NK-92 treated with Interleukin-12 subunit alpha and Interleukin-12 subunit beta, amount 100 ng/mL, for 24 hours (cell line): ENCODE measurements around the gene DOCK2.
"Not testable (repeated sequence)": the region's sequence is repeated elsewhere in the genome, so short reads cannot be mapped to it uniquely, and the experiment has no call there.

Source experiments
- DNase-seq: peaks from one replicate; lab custom pipeline; 2025; lab: John Stamatoyannopoulos, UW

The DOCK2 gene

DNA sequence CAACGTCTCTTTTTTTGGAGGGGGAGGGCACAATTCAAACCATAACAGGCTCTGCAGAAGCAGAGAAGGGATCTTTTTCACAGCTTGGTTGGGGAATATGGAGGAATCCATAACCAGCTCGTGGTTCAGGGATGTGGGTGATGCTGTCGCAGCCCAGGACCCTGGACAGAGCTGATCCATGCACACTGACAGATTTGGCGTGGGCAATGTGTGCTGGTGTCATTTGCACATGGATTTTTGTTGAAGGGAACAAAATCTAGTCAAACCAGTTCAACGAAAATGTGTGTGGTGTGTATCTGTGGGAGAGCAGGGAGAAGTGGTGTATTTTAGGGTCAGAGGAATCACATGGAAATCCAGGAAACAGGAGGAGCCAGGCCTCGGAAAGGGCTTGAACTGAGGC, 4.2 kb downstream of the DOCK2 start:
- DNase-seq, result no peak

DNA sequence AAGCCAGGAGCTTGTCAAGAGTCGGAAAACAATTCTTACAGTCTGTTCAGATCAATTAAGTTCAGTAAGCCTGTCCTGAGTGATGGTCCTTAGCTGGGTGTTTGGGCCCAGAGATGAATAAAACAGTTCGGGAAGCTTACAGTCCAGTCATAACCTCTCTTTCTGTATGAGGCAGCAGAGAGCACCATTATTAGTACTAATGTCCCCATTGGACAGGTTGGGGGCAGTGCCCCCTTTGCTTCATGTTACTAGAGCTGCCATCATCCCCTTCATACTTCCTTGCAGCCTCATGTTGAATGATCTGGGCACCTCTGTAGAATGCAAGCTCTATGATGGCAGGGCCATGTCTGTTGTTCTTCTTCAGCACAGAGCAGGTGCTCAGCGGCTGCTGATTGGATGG, 9.8 kb downstream of the DOCK2 start:
- DNase-seq, result no peak

DNA sequence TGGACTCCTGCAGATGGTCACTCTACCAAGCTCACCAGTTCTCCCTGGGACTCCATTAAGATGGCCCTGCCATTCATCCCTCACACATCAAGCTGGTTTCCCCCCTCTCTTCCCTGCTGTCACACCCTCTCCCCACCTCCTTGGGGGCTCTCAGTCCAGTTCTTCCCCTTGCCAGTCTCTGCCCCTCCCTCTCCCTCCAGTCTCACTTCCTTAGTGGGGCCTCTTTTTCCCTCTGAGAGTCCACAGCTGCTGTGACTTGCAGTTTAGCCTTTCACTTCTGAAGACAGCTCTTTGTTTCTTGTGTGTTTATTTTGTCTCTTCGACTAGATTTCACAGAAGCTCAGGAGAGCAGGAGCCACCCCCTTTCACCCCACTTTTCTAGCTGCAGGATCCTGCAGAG, 10.5 kb downstream of the DOCK2 start:
- no peak for DNase-seq

DNA sequence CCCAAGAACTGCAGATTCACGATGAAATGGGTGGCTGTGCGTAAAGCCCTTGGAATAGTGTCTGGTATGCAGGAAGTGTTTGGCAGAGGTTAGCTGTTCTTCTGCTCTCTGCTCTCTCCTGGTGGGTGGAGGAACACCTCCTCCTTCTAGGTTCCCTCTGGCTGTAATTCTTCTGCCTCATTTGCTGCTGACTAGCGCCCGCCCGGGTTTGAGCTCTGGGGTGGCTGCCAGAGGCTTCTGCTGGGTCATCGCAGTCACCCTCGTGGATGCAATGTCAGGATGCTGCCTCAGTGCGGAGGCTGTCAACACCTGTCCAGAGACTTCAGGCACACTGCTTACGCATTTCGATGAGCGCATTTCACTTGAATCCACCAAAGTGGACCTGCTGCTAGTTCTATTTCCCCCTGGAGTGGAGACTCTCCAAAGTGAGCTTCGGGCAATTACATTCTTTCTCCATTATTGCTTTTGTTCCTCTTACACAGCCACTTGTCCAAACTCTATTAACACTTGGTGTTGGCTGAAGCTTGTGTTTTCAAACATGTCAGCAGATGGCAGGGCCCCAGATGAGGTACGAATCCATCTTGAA, 11.7 kb downstream of the DOCK2 start:
- no peak for DNase-seq

DNA sequence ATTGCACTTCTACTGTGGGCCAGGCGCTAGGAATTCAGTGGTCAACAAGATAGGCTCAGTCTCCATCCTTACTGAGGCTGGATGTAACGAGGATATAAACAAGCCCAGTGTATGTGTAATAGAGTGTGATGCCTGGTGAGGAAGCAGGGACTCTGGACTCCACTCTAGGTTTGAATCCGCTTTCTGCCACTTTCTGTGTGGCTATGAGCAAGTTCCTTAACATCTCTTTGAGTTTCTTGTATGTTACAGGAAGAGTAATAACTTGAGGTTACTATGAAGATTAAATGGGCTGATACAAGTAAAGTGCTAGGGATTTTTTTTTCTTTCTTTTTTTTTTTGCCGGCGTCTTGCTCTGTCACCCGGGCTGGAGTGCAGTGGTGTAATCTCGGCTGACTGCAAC, 12.4 kb downstream of the DOCK2 start:
- no peak for DNase-seq

DNA sequence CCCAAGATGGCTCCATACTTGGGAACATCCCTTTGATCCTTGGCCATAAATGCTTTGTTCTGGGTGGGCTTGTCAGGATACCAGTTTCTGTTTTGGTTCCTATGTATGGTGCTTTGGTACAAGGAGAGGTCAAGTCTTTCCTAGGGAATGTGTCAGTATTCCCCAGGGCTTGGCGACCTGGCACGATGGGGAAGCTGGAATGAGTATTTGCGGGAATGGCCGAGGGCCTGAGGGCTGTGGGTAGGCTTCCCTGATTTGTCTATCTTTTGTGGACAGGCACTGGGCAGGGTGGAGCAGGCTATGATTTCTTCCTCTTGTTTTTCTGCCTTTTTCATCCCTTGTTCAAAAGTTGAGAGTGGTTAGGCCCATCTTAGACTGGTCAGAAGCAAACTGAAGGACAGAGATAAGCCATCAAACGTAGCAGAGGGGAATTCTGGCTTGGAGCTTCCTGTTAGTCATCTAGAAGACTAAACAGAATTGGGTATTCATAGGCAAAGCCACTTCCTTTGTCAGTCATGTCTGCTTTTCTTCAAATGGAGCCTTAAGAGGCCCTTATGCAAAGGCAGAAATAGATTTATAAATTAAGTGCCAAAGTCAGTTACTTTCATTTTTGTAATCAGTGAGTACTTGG, 13.7 kb downstream of the DOCK2 start:
- no peak for DNase-seq

DNA sequence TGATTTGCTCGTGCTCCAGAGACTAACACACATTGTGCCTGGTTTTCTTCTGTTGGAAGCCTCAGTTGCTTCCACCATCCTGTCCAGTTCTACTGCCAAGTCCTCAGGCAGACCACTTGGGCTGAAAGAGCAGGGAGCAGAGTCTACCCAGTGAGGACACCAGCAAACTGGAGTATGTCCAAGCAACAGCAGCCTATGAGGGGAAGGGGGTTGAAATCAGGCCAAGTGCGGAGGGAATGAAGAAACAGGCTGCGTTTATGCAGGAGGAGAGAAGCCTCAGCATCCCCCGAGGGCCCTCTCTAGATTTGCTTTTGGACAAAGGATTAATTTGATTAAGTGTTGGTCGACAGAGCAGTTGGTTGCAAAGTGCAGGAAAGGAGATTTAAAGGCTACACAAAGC, 14.5 kb downstream of the DOCK2 start:
- no peak for DNase-seq

DNA sequence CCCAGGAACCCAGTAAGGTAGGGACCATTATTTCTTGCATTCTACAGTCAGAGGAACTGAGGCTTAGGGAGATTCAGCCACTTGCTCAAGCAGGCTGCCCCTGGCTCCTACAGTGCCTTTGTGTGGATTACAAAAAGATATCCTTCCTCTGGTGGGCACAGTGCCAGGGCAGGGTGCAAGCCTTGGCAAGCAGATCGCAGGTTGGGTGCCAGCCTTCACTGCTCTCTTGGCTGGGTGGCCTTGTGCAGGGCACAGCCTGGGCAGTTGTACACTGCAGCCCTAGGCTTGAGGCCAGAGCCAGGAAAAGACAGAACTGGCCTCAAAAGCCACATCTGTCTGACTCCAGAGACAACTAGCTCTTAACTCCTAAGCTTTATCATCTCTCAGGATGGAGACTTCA, 15.0 kb downstream of the DOCK2 start:
- no peak for DNase-seq

DNA sequence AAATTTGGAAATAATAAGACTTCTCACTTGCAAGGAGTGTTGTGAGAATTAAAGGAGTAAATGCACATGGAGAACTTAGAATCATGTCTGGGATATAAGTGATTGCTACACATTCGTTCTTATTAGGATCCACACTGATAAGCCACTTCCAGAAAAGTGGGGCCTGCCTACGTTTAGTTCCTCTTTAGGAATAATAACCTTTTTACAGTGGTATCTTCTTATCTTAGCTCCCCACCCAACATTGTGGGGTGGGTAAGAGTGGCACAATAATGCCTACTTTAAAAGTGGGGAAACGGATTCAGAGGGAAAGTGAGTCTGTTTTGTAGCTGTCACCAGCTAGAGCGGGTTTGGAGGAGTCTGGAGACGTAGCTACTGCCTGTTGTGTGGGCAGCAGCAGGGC, 16.0 kb downstream of the DOCK2 start:
- DNase-seq, result no peak

DNA sequence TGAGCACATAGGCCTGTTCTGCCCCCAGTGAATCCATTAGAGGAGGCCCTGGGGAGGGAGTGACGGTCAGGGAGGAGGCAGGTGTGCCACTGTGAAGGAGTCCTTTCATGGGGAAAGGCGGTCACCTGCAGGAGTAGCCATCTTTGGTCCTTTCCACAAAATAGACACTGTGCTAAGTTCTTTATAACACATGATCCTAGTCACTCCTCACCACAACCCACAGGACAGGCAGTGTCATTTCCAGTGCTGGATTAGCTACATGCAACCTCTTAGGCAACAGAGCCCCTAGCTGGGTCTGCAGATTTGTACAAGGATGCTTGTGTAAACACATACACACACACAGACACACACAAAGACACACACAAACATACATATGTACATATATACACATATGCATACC, 18.3 kb downstream of the DOCK2 start:
- DNase-seq, result no peak

DNA sequence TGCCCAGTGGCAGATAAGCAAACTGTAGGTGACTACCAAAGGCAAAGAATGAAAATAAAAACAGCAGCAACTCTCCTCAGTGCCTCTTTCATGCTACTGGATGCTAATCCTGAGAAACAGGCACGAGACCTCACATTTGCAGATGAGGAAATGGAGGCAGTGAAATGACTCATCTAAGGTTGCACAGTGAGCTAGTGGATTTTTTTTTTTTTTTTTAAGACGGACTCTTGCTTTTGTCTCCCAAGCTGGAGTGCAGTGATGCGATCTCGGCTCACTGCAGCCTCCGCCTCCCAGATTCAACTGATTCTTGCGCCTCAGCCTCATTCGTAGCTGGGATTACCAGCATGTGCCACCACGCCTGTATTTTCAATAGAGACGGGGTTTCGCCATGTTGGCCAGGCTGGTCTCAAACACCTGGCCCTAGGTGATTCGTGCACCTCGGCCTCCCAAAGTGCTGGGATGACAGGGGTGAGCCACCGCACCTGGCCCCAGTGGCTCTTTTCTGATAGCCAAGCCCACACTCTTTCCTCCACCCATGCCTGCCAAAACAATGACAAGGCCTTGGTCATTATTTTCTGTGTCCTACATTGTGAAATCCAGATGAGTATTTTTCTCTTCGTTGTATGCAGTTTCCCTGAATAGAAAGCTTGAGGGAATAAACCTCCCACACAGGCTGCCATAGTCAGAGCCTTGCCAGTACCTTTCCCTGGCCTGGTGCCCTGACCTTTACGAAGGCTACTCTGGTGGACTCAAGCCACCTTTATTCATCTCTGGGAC, 19.2 kb downstream of the DOCK2 start:
- DNase-seq, result no peak

DNA sequence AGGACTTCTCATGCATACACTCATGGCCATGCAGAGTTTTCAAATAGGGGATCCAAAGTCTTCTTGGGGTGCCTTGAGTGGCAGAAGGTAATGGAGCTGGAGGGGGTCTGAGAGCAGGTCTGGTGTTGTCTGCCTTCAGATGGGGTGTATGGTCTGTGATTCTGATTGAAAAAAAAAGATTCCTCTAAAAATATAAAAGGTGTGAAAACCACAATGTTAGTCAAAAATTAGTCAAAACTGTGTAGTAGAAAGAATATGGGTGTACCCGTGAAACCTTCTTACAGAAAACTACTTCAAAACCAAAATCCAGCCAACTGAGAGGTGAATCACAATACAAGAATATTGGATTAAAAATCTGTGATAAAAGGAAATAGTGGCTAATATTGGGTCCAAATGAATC, 20.1 kb downstream of the DOCK2 start:
- no peak for DNase-seq

DNA sequence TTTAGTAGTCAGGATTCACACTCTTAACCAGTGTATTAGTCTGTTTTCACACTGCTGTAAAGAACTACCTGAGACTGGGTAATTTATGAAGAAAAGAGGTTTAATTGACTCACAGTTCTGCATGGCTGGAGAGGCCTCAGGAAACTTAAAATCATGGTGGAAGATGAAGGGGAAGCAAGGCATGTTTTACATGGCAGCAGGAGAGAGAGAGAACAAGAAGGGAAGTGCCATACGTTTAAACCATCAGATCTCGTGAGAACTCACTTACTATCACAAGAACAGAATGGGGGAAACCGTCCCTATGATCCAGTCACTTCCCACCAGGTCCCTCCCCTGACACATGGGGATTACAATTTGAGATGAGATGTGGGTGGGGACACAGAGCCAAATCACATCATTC, 25.4 kb downstream of the DOCK2 start:
- not testable (repeated sequence) for DNase-seq

DNA sequence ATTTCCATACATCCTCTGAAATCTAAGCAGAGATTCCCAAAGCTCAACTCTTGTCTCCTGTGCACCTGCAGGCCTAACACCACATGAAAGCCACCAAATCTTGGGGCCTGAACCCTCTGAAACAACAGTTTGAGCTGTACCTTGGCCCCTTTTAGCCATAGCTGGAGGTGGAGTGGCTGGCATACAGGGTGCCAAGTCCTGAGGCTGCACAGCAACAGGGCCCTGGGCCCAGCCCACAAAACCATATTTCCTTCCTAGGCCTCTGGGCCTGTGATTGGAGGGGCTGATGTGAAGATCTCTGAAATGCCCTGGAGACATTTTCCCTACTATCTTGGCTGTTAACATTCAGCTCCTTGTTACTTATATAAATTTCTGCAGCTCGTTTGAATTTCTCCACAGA, 26.5 kb downstream of the DOCK2 start:
- DNase-seq, result no peak

DNA sequence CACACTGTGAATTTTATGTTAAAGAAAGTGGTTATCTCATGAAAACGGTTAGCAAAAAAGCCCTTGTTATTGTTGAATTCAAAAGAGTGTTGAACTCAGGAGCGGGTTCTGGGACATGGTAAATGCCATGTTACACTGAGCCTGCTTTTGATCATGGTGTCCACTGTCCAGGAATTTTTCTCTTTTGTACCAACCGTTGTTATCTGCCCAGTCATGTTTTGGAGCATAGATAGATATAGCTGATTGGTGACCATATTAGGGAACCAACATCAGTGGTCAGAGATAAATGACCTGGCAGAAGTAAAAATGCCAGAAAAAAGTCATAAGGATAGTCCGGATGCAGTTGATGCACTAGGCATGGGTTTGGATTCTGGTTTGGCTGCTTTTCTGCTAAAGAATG, 29.3 kb downstream of the DOCK2 start:
- no peak for DNase-seq

DNA sequence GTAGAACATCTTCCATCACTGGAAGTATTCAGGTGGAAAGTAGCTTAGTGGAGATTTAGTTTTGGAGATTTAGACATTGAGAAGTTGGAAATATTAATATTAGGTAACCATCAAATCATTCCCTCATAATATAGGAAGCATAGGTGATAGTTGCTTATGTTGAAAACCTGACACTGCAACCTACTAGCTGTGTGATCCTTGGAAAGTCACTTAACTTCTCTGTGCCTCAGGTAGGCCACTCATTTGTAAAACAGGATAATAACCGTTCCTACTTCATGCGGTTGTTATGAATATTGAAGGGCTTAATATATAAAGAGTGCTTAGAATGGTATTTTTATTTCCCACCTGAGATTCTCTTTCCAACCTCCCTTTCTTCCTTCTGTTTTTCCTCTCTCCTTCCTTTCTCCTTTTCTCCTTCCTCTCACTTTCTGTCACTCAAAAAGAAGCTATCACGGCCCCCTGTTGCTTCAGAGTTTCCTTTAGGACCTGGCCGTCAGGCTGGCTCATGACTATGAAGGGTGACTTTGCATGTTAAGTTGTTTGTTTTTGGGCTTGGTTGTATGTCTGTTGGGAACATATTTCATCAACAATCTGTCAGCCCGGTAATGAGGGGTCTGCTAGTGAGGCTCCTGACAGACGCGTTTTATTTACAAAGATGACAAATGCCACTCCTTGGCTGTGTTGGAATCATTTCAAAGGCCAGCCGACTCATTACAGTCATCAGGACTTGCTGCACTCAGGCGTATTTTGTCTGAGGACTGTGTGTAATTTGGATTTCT, 31.0 kb downstream of the DOCK2 start:
- DNase-seq, result no peak

DNA sequence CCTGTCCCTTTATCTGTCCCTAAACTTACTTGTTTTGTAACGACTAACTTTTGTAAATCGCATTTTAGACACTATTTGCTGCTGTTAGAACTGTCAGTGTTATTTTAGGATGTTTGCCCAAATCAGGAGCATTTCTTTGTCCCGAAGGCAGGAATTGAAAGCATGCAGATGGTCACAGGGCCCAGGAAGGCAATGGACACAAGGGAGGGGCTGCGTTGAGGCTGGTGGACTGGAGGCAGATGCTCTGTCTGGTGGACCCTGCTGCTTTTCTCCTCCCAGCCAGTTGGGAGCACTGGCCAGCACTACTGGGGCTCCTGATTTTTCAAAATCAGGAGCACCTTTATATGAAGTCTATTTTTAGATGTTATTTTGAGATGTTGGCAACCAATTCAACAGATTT, 31.7 kb downstream of the DOCK2 start:
- no peak for DNase-seq

DNA sequence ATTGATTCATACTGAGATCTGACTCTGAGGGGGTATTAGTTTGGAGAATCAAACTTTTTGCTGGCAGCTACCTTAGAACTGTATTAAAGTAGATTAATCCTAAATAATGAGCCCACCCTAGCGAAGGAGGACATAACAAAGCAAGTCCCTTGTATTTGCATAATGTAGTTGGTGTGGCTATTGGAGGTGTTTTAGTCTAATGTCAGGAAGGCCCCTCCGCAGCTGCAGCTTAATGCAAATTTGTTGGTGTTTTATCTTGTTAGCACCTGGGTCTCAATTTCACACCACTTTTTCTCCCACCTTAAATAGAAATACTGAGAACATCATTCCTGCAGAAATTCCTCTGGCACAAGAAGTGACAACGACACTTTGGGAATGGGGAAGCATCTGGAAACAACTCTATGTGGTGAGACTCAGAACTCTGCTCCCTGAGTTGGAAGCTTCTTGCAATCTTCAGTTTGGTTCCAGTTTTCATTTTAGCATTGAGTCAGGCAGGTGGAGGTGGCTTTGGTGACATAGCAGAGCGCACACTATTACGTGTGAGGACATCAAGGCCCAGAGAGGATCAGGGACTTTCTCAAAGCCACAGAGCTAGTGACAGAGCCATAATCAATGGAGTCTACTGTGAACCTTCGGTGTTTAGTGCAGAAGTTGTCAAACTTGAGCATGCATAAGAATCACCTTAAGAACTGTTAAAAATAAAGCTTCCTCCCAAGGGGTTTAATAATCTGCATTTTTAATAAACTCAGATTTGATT, 33.9 kb downstream of the DOCK2 start:
- no peak for DNase-seq

DNA sequence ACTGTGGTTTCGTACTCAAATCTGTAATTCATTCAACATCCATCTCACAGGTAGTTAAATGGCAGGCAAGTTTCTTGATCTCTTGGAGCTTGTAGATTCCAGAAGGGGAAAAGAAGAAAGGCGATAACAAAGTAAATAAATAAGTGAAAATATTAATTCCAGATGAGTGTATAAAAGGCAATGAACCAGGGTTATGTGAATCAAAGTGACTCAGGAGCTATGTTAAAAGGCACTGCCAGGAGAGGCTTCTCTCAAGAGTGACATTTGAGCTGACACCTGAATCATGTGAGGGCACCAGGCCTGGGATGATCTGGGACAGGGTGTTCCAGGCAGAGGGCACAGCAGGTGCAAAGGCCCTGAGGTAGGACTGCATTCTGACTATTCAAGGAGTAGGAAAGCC, 45.0 kb downstream of the DOCK2 start:
- no peak for DNase-seq

DNA sequence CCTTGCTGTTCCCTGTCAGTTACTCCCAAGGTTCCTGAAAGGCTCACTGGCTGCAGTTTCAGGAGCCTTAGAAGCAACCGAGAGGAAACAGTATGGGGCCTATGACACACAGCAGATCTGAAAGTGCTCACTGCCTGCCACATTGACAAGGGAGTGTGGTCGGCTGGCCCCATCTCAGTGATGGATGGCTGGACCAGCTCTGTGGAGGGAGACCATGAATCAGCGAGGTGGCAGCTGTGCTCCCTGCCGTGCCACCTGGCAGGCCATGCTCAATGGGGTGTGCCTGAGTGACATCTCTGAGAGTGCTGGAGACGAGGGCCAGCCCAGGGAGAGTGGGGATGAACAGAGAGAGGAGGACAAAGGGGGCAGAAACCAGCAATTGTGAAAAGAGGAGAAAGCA, 49.1 kb downstream of the DOCK2 start:
- no peak for DNase-seq

DNA sequence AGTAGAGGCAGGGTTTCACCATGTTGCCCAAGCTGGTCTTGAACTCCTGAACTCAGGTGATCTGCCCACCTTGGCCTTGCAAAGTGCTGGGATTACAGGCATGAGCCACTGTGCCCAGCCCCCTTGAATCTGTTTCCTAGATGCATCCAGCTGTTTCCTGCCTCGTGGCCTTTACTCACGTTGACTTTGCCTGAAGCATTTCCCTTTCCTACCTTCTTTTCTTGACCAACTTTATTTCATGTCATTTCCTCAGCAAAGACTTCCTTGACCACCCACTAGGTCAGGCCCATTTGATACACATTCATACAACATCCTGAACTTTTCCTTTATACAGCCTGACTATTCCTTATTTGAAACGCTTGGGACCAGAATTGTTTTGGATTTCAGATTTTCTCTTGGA, 51.0 kb downstream of the DOCK2 start:
- DNase-seq, result no peak

DNA sequence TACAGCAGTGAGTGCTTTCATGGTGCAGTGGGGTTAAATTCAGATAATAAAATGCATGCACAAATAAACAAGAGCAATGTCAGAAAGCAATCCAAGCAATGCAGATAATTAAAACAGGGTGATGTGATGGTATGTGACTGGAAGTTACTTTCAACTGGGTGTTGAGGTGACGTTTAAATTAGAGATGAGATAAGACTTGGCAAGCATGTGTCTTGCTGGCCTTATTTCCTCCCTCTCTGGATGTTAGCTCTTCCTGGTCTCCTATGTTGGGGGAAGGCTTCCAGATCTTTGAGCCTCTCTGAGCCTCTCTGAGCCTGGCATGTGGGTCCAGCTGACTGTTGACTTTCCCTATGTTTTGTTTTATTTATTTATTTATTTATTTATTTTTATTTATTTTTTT, 54.4 kb downstream of the DOCK2 start:
- no peak for DNase-seq
